SK-N-MC (cell line): ENCODE results near the gene DSCAML1.

Source experiments
- DNase-seq: peaks from one replicate; pipeline ENCODE4 v3.0.0-alpha.2; 2011; ENCODE audit warnings: low read depth, low spot score
- H3K27ac ChIP-seq: fragments of 200-600 bp; sonication (generic); 2 replicates; pipeline ENCODE4 v1.5.1; 2016; ENCODE audit warnings: mixed run types
- H3K36me3 ChIP-seq: fragments of 200-600 bp; sonication (generic); 2 replicates; pipeline ENCODE4 v1.6.1; 2017; ENCODE audit warnings: antibody characterized with exemption, low read length, mixed read lengths; ENCODE audit not compliant: insufficient read depth
- H3K4me3 ChIP-seq: fragments of 200-600 bp; sonication (generic); 2 replicates; pipeline ENCODE4 v1.5.1; 2016
- H3K9ac ChIP-seq: fragments of 200-600 bp; sonication (generic); 2 replicates; pipeline ENCODE4 v1.8.0; 2017; ENCODE audit warnings: mixed run types, mixed read lengths; ENCODE audit not compliant: insufficient read length
- H3K9me3 ChIP-seq: fragments of 200-600 bp; sonication (generic); 2 replicates; pipeline ENCODE4 v1.6.1; 2017; ENCODE audit warnings: low read depth, mild to moderate bottlenecking, antibody characterized with exemption, low read length, moderate library complexity, mixed read lengths
- EZH2 ChIP-seq: fragments of 200-600 bp; sonication (generic); IDR thresholded peaks from one replicate; pipeline ENCODE4 v1.6.1; 2017; ENCODE audit warnings: antibody characterized with exemption
- FOXP2 ChIP-seq: optimal IDR thresholded peaks from 2 replicates; pipeline ENCODE3; 2011; ENCODE audit warnings: mild to moderate bottlenecking, moderate library complexity; ENCODE audit not compliant: insufficient read depth; ENCODE audit errors: extremely low read length, control extremely low read depth
- POLR2AphosphoS5 ChIP-seq: IDR thresholded peaks from 2 replicates; pipeline ENCODE4 v1.6.1; 2012; ENCODE audit warnings: mild to moderate bottlenecking, low read depth, low read length, borderline replicate concordance

Gene DSCAML1

GRCh38 chr11:117822074-117823033 is 25.3 kb upstream of the DSCAML1 start:
- TF ChIP-seq EZH2 (no peak), POLR2AphosphoS5 (no peak)
- Histone ChIP-seq H3K9ac (no peak overlapping the region), H3K4me3 (no peak overlapping the region), H3K27ac (no peak overlapping the region), H3K9me3 (no peaks in the 10 kb centered on the region), H3K36me3 (no peaks in the 10 kb centered on the region)
- no peak for DNase-seq

GRCh38 chr11:117821431-117821830 is 24.4 kb upstream of the DSCAML1 start:
- H3K27ac ChIP-seq = no peak overlapping the region
- DNase-seq = no peak
- no peaks in the 10 kb centered on the region for H3K36me3 ChIP-seq
- TF ChIP-seq EZH2 (no peak), POLR2AphosphoS5 (no peak)
- no peaks in the 10 kb centered on the region for H3K9me3 ChIP-seq
- H3K4me3 ChIP-seq = no peak overlapping the region
- H3K9ac ChIP-seq = no peak overlapping the region

DNA sequence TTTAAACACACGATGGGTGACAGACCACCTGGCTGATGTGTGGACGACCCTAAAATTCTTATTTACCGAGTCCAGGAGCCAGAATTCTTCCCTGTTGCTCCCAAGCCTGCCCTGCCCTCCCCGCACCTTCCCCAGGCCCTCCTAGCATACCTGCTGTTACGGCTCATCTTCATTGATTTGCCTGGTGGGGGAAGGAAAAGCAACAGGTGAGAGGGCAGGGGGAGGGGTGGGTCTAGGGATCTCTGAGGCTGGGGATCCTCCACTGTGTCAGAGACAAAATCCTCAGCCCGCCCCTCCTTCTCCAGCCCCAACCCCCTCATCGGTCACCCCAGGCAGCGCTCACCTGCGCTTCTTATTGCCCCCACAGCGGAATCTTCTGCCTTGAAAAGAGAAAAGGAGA is 23.5 kb upstream of the DSCAML1 start:
- H3K27ac ChIP-seq = no peak overlapping the region
- H3K9ac ChIP-seq = no peak overlapping the region
- no peak for DNase-seq
- no peak overlapping the region for H3K4me3 ChIP-seq
- TF ChIP-seq POLR2AphosphoS5 = no peak
- H3K9me3 ChIP-seq = no peaks in the 10 kb centered on the region
- H3K36me3 ChIP-seq = no peaks in the 10 kb centered on the region

DNA sequence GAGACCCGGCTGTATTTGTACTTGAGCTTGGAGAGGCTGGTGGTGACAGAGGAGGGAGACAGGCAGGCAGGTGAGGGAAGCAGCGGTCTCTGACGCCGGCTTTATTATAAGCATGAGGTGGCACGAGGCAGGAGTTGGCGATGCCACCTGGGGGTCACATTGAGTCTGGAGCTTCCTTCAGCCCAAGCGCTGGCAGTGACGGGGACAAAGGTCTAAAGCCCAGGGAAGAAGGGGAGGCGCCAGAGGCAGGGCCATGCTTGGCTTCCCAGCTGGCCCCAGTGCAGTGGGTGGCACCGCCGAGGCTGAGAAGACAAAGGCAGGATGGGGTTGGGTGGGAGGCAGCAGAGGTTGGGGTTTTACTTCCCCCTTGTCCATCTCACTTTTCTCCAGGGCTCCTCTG is 23.1 kb upstream of the DSCAML1 start:
- Histone ChIP-seq H3K9me3 (no peaks in the 10 kb centered on the region), H3K36me3 (no peaks in the 10 kb centered on the region), H3K27ac (no peak overlapping the region), H3K9ac (no peak overlapping the region), H3K4me3 (no peak overlapping the region)
- no peak for TF ChIP-seq FOXP2
- TF ChIP-seq EZH2 = no peak
- TF ChIP-seq POLR2AphosphoS5 = no peak
- no peak for DNase-seq

- Histone ChIP-seq H3K9me3 (no peaks in the 10 kb centered on the region), H3K9ac (no peak overlapping the region), H3K27ac (no peak overlapping the region), H3K36me3 (no peaks in the 10 kb centered on the region), H3K4me3 (no peak overlapping the region)
- no peak for DNase-seq
- TF ChIP-seq POLR2AphosphoS5 (no peak), FOXP2 (no peak), EZH2 (no peak)
Measured at GRCh38 chr11:117819096-117820040, 22.4 kb upstream of the DSCAML1 start.

GRCh38 chr11:117818041-117818873 is 21.2 kb upstream of the DSCAML1 start:
- TF ChIP-seq EZH2 = no peak
- no peak for TF ChIP-seq FOXP2
- TF ChIP-seq POLR2AphosphoS5 = no peak
- Histone ChIP-seq H3K27ac (no peak overlapping the region), H3K9ac (no peak overlapping the region), H3K4me3 (peak overlapping the region; percentile 72; the same call in 1 of the 2 replicates), H3K9me3 (no peaks in the 10 kb centered on the region), H3K36me3 (no peaks in the 10 kb centered on the region)
- no peak for DNase-seq

GRCh38 chr11:117817368-117818040 is 20.5 kb upstream of the DSCAML1 start:
- Histone ChIP-seq H3K36me3 (no peaks in the 10 kb centered on the region), H3K9me3 (no peaks in the 10 kb centered on the region), H3K4me3 (peak overlapping the region; percentile 72), H3K9ac (no peak overlapping the region), H3K27ac (no peak overlapping the region)
- DNase-seq = peak; percentile 48
- no peak for TF ChIP-seq EZH2
- TF ChIP-seq FOXP2 = no peak
- no peak for TF ChIP-seq POLR2AphosphoS5
